Fibroblast of skin of right quadriceps (primary cell): Measurements from ENCODE around the gene LAD1.

ENCODE experiments used
- DNase-seq: peaks from one replicate; pipeline ENCODE4 v3.0.0-alpha.2; 2013

The LAD1 gene, protein sequence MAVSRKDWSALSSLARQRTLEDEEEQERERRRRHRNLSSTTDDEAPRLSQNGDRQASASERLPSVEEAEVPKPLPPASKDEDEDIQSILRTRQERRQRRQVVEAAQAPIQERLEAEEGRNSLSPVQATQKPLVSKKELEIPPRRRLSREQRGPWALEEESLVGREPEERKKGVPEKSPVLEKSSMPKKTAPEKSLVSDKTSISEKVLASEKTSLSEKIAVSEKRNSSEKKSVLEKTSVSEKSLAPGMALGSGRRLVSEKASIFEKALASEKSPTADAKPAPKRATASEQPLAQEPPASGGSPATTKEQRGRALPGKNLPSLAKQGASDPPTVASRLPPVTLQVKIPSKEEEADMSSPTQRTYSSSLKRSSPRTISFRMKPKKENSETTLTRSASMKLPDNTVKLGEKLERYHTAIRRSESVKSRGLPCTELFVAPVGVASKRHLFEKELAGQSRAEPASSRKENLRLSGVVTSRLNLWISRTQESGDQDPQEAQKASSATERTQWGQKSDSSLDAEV

DNA sequence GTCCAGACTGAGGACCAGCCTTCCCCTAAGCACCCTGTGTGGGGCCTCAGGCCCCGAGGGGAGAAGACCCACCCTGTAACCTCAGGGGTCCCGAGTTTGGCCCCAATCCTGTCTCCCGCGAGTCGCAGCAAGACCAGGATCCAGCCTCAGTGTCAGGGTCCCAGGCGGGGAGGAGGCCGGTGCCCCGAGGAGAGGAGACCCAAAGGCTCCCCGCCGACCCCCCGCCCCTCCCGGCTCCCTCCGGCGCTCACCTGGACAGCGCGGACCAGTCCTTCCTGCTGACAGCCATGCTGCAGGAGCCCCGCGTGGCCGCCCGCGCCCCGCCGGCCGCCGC is at the start of gene LAD1:
LAD1 (minus strand) TSS at position 307 of the 334 bp plus-strand sequence; CDS start at position 289, 18 bp downstream.
- no peak for DNase-seq

GRCh38 chr1:201447903-201448871 is 49.1 kb upstream of the LAD1 start:
- peak; percentile 67 for DNase-seq

GRCh38 chr1:201445310-201445709 is 46.2 kb upstream of the LAD1 start:
- no peak for DNase-seq

DNA sequence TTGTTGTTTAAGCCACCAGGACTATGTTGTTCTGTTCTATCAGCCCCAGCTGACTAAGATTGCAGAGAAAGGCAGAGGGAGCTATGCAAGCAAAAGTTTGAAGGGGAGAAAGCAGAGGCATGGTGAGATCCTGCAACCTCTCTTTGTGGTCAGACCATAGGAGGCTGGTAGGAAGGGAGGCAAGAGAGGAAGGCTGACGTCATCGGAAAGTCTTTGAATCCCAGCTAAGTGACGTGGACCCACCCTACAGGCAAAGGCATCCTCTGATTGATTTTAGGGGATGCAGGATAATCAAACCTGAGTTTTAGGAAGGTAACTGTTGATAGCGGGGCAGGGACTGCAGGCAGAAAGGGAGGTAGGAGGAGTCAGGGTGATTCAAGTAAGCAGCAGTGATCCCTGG is 45.7 kb upstream of the LAD1 start:
- peak; percentile 52 for DNase-seq

DNA sequence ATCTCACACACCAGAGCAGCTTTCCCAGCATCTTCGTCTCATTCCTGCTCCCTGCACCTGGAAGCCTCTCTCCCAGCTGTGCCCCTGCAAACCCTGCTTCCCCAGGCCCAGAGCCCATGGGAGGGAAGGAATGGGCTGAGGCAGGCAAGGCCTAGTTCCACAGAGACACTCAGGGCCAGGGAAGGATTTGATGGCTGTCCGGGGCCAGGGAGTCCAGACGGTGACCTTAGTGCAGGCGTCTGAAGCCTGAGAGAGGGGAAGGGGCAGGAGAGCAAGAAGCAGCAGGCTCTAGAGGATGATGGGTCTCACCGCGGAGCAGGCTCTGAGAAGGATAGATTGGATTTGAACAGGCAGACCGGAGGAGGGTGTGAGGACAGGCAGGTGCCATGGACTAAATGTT is 44.6 kb upstream of the LAD1 start:
- DNase-seq: no peak

DNA sequence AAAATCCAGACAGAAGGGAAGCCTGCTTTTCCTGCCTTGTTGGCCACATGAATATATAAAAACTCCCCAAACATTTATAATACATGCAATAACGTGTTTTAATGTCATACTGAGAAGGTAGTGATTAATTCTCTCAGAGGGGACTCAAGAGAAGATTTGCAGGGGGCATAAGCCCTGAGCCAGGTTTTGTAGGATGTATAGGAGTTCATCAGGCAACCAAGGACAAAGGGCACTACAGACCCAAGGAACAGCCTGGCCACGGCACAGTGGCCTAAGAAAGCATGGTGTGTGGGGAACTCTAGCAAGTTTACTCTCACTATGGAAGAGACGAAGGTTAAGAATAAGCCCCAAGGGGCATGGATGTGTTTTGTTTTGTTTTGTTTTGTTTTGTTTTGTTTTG is 37.8 kb upstream of the LAD1 start:
- DNase-seq: no peak

DNA sequence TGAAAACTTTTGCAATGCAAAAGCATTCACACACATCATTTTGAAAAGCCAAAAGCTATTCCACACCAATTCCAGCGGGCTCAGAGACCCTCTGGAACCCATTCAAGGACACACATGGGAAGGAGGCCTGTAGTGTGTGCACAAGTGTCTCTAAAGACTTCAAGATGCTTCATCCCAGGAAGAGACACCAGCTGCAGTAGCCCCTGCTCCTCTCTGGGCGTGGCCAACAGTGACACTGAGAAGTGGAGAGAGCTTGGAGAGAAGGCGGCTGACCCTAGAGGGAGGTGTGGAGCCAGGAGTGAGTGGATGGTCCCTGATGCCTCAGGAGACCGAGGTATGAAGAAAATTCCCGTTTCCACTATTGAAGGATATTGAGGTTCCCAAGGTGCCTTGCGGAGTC is 37.3 kb upstream of the LAD1 start:
- DNase-seq: peak; percentile 45

- no peak for DNase-seq
Observed at GRCh38 chr1:201434266-201434665, 35.1 kb upstream of the LAD1 start.

GRCh38 chr1:201433609-201434008 is 34.5 kb upstream of the LAD1 start:
- DNase-seq: no peak

GRCh38 chr1:201430776-201431175 is 31.7 kb upstream of the LAD1 start:
- no peak for DNase-seq

GRCh38 chr1:201429736-201430501 is 30.8 kb upstream of the LAD1 start:
- no peak for DNase-seq

DNA sequence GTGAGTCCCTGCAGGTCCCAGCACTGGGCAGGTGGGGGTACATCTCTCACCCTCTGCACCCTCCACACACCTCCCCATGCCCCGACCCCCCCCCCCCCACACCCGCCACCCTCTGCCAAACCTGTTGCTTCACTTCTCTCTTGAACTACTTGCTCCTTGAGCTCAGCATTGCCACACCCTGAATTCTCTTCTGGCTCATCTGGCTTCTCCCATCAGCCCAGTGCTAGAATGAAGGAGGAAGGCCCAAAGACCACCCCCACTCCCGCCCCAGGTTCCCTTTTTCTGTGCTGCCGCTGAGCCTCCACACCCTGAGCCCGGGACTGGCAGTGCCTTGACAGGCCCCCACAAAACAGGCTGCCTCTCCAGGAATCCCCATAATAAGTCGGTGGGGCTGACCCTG is 28.8 kb upstream of the LAD1 start:
- DNase-seq: no peak

GRCh38 chr1:201426479-201427310 is 27.6 kb upstream of the LAD1 start:
- no peak for DNase-seq

- DNase-seq: no peak
Observed at GRCh38 chr1:201424146-201424545, 25.0 kb upstream of the LAD1 start.

- no peak for DNase-seq
Observed at GRCh38 chr1:201423655-201424054, 24.5 kb upstream of the LAD1 start.

DNA sequence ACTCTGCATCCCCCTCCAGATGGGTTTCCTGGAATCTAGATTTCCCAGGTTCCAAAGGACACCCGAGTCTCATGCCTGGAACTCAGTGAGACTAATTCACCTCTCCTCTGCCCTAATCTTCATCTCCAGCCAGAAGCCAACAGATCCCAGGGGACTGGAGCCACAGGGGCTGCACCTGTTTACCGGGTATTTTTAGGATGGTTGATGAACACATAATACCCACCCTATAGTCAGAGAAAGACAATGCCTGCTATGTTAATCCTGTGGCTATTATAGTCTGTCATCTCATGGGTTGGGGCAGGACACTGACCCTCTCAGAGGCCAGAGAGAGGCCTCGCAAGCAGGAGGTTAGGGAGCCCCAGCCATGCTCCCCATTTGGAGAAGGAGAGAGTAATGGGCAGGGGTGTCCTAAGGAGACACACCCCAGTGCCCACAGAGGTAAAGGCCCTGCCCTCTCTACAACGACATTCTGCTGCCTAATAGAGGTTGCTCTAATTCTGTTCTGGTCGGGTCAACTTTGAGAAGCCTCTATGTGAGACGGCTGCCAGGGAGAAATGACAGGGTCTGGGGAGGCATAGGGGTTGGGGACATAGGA is 23.4 kb upstream of the LAD1 start:
- no peak for DNase-seq

GRCh38 chr1:201422026-201422425 is 22.9 kb upstream of the LAD1 start:
- no peak for DNase-seq

DNA sequence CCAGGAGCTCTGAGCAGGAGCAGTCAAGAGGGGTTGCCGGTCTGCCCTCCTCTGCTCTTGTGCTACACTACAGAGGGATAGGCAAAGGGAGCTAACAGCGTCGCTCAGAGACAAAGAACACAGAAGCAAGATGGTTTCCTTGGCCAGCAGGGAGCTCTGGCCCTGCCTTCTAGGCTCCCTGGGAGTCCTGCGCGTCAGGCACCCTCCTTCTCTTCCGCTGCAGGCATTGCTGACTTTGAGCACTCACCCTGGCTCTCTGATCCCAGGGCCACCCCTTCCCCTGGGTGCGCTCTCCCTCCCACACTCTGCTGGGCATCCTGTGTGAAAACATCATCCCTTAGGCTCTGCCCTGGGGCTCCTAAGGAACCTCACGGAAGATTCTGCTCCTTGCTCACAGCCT is 21.9 kb upstream of the LAD1 start:
- DNase-seq: no peak

- no peak for DNase-seq
Observed at GRCh38 chr1:201420608-201421002, 21.5 kb upstream of the LAD1 start.

DNA sequence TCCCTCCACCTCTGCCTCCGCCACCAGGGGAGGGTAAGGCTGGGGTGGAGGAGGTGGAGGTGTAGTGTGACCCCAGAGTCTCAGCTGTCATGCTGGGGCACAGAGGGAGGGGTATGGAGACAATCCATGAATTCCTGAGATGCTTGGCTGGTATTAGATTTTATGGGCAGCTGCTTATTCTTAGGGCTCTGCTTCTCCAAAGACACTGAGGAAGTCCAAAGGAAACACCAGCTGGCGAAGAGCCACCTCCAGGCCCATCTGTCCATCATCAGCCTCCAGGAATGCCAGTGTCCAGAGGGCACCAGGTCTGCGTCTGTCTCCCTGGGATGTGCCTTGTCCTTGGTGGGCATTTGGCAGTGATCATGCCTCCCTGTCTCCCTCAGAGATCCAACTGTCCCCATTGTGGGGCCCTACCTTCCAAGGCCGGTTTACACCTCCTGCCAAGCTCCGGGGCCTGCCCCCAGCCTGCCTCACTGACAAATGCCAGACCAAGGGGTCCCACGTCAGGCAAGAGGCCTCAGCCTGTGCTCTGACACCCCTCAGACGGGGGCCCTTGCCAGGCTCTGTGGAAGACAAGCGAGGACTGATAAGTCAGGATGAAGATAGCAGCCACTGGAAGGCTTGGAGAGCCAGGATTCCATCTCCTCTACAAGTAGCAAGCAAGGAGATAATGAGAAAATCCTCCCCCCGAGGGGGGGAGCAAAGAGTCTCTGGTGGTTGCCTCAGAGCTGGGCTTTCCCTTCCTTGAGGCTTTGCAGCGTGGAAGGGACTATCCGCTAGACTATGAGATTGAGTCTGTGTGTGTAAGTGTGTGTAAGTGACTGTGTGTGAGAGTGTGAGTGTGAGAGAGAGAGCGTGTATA is 20.9 kb upstream of the LAD1 start:
- no peak for DNase-seq

- DNase-seq: no peak
Observed at GRCh38 chr1:201419256-201419655, 20.1 kb upstream of the LAD1 start.
